GM12878 (cell line): ENCODE measurements around the gene POSTN. TPM values are rescaled to one million over a fixed set of nuclear protein-coding genes. Genes with fewer than 3 reads are reported as not detected.

Experiments used
- ATAC-seq: fragments of 200-7000 bp; cut with Tn5 transposase; 3 replicates; pipeline ENCODE4 v1.9.1; 2020; ENCODE audit warnings: mild to moderate bottlenecking, moderate library complexity
- BruUV-seq: library from RNA; stranded (reverse); fragments of 400-500 nt; replicated peaks from 2 replicates; lab custom pipeline; 2021; lab: Mats Ljungman, UMichigan
- CTCF ChIA-PET: fragments of 300-600 bp; sonication (Branson Sonifier 250); formaldehyde crosslinking; extraction: SDS; loops from one replicate; lab custom pipeline; 2021; ENCODE audit warnings: inconsistent platforms; lab: Yijun Ruan, JAX
- POLR2A ChIA-PET: fragments of 350-600 bp; formaldehyde crosslinking; extraction: SDS; loops from one replicate; lab custom pipeline; 2021; ENCODE audit warnings: inconsistent platforms; lab: Charles Lee
- RAD21 ChIA-PET: fragments of 300-600 bp; sonication (Branson Sonifier 250); formaldehyde crosslinking; loops from one replicate; lab custom pipeline; 2023; ENCODE audit warnings: antibody characterized with exemption; ENCODE audit not compliant: unreplicated experiment; lab: Charles Lee
- SMC1A ChIA-PET: fragments of 300-600 bp; sonication (Branson Sonifier 250); formaldehyde crosslinking; loops from one replicate; lab custom pipeline; 2023; ENCODE audit not compliant: unreplicated experiment, uncharacterized antibody; lab: Charles Lee
- DNase-seq: peaks from one replicate; pipeline ENCODE4 v3.0.0-alpha.2; 2011; ENCODE audit warnings: low read depth, low spot score
- FAIRE-seq: peaks from 3 replicates; lab custom pipeline; 2011; peaks lifted over from hg19 to GRCh38; lab: Jason Lieb, UNC
- H2AFZ ChIP-seq: 2 replicates; pipeline ENCODE4 v1.6.0; 2011; ENCODE audit warnings: low read depth, low read length, control low read depth; ENCODE audit not compliant: control insufficient read depth
- H3K27ac ChIP-seq: 2 replicates; pipeline ENCODE4 v1.5.1; 2011; ENCODE audit warnings: control low read depth; ENCODE audit not compliant: control insufficient read depth, insufficient read depth
- H3K27me3 ChIP-seq, 2 experiments: replicated peaks in 1 of 2; 2 replicates each; pipeline versions ENCODE4 v1.6.0 to v1.6.1; 2011; ENCODE audit warnings: low read length in 1 of 2; ENCODE audit not compliant: control insufficient read depth in 2 of 2, insufficient read depth in 2 of 2
- H3K36me3 ChIP-seq, 2 experiments: 2 replicates each; pipeline ENCODE4 v1.5.1; 2011; ENCODE audit warnings: low read length in 1 of 2; ENCODE audit not compliant: control insufficient read depth in 2 of 2, insufficient read depth in 2 of 2
- H3K4me1 ChIP-seq: 2 replicates; pipeline ENCODE4 v1.6.1; 2011; ENCODE audit warnings: mild to moderate bottlenecking, low read length, moderate library complexity, mixed read lengths; ENCODE audit not compliant: control insufficient read depth, insufficient read depth
- H3K4me2 ChIP-seq: 2 replicates; pipeline ENCODE4 v1.6.0; 2011; ENCODE audit warnings: control low read depth; ENCODE audit not compliant: control insufficient read depth, insufficient read depth
- H3K4me3 ChIP-seq: fragments of 200-600 bp; sonication (generic); 2 replicates; pipeline ENCODE4 v1.5.1; 2016
- H3K79me2 ChIP-seq: 2 replicates; pipeline ENCODE4 v1.6.0; 2011; ENCODE audit warnings: low read length; ENCODE audit not compliant: control insufficient read depth, insufficient read depth
- H3K9ac ChIP-seq: 2 replicates; pipeline ENCODE4 v1.8.0; 2011; ENCODE audit warnings: low read length, control low read depth, mixed read lengths; ENCODE audit not compliant: control insufficient read depth, insufficient read depth
- H3K9me3 ChIP-seq: replicated peaks from 3 replicates; pipeline ENCODE4 v1.5.1; 2011; ENCODE audit warnings: mild to moderate bottlenecking, low read length; ENCODE audit not compliant: control insufficient read depth, insufficient read depth
- H4K20me1 ChIP-seq: 2 replicates; pipeline ENCODE4 v1.6.0; 2011; ENCODE audit not compliant: control insufficient read depth, insufficient read depth
- ATF7 ChIP-seq: fragments of 450-650 bp; IDR thresholded peaks from 2 replicates; pipeline ENCODE4 v1.6.1; 2016; ENCODE audit warnings: low read depth, mild to moderate bottlenecking
- FOXK2 ChIP-seq: fragments of 450-650 bp; IDR thresholded peaks from 2 replicates; pipeline ENCODE4 v1.6.1; 2017; ENCODE audit warnings: mild to moderate bottlenecking, moderate library complexity
- MEF2B ChIP-seq: fragments of 450-650 bp; IDR thresholded peaks from 2 replicates; pipeline ENCODE4 v1.6.1; 2018; ENCODE audit warnings: mild to moderate bottlenecking, moderate library complexity; ENCODE audit not compliant: partially characterized antibody, poor library complexity, severe bottlenecking
- TCF7 ChIP-seq: IDR thresholded peaks from 2 replicates; pipeline ENCODE4 v1.6.1; 2014; ENCODE audit warnings: antibody characterized with exemption, borderline replicate concordance
- WGBS: methylation state at CpG from one replicate; pipeline ENCODE4 v1.1.6; 2016; ENCODE audit warnings: low lambda C conversion rate; ENCODE audit not compliant: insufficient replicate concordance, insufficient coverage; ENCODE audit errors: missing lambda C conversion rate; 5-methylcytosine and 5-hydroxymethylcytosine counted together
- in situ Hi-C: fragments of 300-500 bp; cut with MboI; formaldehyde crosslinking; loops from 9 replicates; pipeline ENCODE4 v1.14.3; 2018; ENCODE audit warnings: mixed read lengths
- intact Hi-C: fragments of 100-400 bp; cut with micrococcal nuclease; formaldehyde crosslinking; loops from one replicate; pipeline ENCODE4 v1.14.2; 2022; ENCODE audit not compliant: unreplicated experiment
- polyA plus RNA-seq, 11 experiments: library from polyadenylated mRNA; depleted of rRNA in 4 of 11; unstranded in 6 of 11; stranded (reverse) in 5 of 11; fragments of >200 nt; fragmentation: Nextera tagmentation in 4 of 11; fragmentation: Illumina TruSeq in 1 of 11; extraction: Ambion mirVana in 4 of 11; extraction: Trizol in 1 of 11; gene quantifications; 1 replicate in 1 of 11; 2 replicates in 10 of 11; pipeline versions ENCODE4 v1.2.1 to v1.2.3, GENCODE V29; 2011 to 2016; ENCODE audit warnings: inconsistent platforms in 2 of 11, missing spikeins in 2 of 11, low read depth in 1 of 11
- total RNA-seq, 4 experiments: library from RNA; depleted of rRNA in 3 of 4; stranded (reverse); fragments of >200 nt in 3 of 4; fragmentation: Illumina TruSeq in 1 of 4; extraction: Trizol in 1 of 4; gene quantifications; 2 replicates each; pipeline versions ENCODE4 v1.2.1 to v1.2.3, GENCODE V29; 2013 to 2021
- TF ChIP-seq, protein P1 (sequence below): fragments of 450-650 bp; IDR thresholded peaks from 2 replicates; pipeline ENCODE4 v1.6.1; 2017; ENCODE audit warnings: mild to moderate bottlenecking
- TF ChIP-seq, protein P2 (sequence below): fragments of 450-650 bp; IDR thresholded peaks from 2 replicates; pipeline ENCODE4 v1.6.1; 2016; ENCODE audit warnings: mild to moderate bottlenecking, moderate library complexity, borderline replicate concordance
- TF ChIP-seq, protein P3 (sequence below): IDR thresholded peaks from 2 replicates; pipeline ENCODE4 v1.6.1; 2011; ENCODE audit warnings: low read depth, mild to moderate bottlenecking, low read length, moderate library complexity, borderline replicate concordance; ENCODE audit errors: extremely low read depth

Gene POSTN
- total and polyA plus RNA-seq, 10 of the 15 experiments (the other 5 are each of a cell fraction or from before 2014, with no cell fraction given), result 0.05 to 0.13 (median 0.08) TPM; not detected in 7

GRCh38 chr13:37586164-37586563 lies 12.4 kb downstream of the POSTN start:
- Histone ChIP-seq H2AFZ (no peak overlapping the region), H4K20me1 (no peaks in the 10 kb centered on the region), H3K4me1 (no peaks in the 10 kb centered on the region), H3K4me2 (no peak overlapping the region), H3K27ac (no peak overlapping the region), H3K79me2 (no peaks in the 10 kb centered on the region), H3K27me3 (no peaks in the 10 kb centered on the region), H3K9ac (no peak overlapping the region)
- ChIA-PET CTCF (no interaction called here), POLR2A (no interaction called here), SMC1A (no interaction called here)
- no TSS peak for BruUV-seq
- 28% methylated on average over 4 of the region's 4 CpGs for WGBS
- FAIRE-seq (no peak), ATAC-seq (no peak)
- in situ Hi-C loops (no loop called here), intact Hi-C loops (no loop called here)
- TF ChIP-seq, protein P1, sequence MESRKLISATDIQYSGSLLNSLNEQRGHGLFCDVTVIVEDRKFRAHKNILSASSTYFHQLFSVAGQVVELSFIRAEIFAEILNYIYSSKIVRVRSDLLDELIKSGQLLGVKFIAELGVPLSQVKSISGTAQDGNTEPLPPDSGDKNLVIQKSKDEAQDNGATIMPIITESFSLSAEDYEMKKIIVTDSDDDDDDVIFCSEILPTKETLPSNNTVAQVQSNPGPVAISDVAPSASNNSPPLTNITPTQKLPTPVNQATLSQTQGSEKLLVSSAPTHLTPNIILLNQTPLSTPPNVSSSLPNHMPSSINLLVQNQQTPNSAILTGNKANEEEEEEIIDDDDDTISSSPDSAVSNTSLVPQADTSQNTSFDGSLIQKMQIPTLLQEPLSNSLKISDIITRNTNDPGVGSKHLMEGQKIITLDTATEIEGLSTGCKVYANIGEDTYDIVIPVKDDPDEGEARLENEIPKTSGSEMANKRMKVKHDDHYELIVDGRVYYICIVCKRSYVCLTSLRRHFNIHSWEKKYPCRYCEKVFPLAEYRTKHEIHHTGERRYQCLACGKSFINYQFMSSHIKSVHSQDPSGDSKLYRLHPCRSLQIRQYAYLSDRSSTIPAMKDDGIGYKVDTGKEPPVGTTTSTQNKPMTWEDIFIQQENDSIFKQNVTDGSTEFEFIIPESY, result no peak
- TF ChIP-seq FOXK2 (no peak), MEF2B (no peak), TCF7 (no peak), ATF7 (no peak)
- TF ChIP-seq, protein P2, sequence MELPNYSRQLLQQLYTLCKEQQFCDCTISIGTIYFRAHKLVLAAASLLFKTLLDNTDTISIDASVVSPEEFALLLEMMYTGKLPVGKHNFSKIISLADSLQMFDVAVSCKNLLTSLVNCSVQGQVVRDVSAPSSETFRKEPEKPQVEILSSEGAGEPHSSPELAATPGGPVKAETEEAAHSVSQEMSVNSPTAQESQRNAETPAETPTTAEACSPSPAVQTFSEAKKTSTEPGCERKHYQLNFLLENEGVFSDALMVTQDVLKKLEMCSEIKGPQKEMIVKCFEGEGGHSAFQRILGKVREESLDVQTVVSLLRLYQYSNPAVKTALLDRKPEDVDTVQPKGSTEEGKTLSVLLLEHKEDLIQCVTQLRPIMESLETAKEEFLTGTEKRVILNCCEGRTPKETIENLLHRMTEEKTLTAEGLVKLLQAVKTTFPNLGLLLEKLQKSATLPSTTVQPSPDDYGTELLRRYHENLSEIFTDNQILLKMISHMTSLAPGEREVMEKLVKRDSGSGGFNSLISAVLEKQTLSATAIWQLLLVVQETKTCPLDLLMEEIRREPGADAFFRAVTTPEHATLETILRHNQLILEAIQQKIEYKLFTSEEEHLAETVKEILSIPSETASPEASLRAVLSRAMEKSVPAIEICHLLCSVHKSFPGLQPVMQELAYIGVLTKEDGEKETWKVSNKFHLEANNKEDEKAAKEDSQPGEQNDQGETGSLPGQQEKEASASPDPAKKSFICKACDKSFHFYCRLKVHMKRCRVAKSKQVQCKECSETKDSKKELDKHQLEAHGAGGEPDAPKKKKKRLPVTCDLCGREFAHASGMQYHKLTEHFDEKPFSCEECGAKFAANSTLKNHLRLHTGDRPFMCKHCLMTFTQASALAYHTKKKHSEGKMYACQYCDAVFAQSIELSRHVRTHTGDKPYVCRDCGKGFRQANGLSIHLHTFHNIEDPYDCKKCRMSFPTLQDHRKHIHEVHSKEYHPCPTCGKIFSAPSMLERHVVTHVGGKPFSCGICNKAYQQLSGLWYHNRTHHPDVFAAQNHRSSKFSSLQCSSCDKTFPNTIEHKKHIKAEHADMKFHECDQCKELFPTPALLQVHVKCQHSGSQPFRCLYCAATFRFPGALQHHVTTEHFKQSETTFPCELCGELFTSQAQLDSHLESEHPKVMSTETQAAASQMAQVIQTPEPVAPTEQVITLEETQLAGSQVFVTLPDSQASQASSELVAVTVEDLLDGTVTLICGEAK, result no peak
- TF ChIP-seq, protein P3, sequence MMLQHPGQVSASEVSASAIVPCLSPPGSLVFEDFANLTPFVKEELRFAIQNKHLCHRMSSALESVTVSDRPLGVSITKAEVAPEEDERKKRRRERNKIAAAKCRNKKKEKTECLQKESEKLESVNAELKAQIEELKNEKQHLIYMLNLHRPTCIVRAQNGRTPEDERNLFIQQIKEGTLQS, result no peak
- TF ChIP-seq, all 136 proteins: peak for 0
- RAD21 ChIA-PET, result no interaction called here
- DNase-seq, result no peak
- Histone ChIP-seq H3K36me3 (no peaks in the 10 kb centered on the region), H3K9me3 (no peaks in the 10 kb centered on the region), H3K4me3 (no peak overlapping the region)
